Fibroblast of lung (primary cell): ENCODE measurements around the gene TWNK. TPM values are rescaled to one million over a fixed set of nuclear protein-coding genes. Genes with fewer than 3 reads are reported as not detected.
A peak's percentile ranks its signal among the peaks of the same experiment; 100 is the strongest.

Experiments used
- DNase-seq, 2 donors: peaks; one replicate each; pipeline versions ENCODE4 v3.0.0 to v3.0.0-alpha.2; 2010; ENCODE audit warnings: low read depth in 2 of 2
- H2AFZ ChIP-seq: 2 replicates; pipeline ENCODE4 v1.5.1; 2012; ENCODE audit warnings: low read length, control low read depth, inconsistent platforms
- H3K27ac ChIP-seq: 2 replicates; pipeline ENCODE4 v1.5.1; 2011; ENCODE audit warnings: low read length, control low read depth; ENCODE audit not compliant: insufficient read depth
- H3K27me3 ChIP-seq: 2 replicates; pipeline ENCODE4 v1.5.1; 2011; ENCODE audit warnings: mild to moderate bottlenecking, low read length; ENCODE audit not compliant: control insufficient read depth, insufficient read depth
- H3K36me3 ChIP-seq: 2 replicates; pipeline ENCODE4 v1.5.1; 2011; ENCODE audit warnings: low read length; ENCODE audit not compliant: control insufficient read depth, insufficient read depth
- H3K4me1 ChIP-seq: 2 replicates; pipeline ENCODE4 v1.5.1; 2011; ENCODE audit warnings: low read length; ENCODE audit not compliant: control insufficient read depth, insufficient read depth; ENCODE audit errors: extremely low read depth
- H3K4me2 ChIP-seq: 2 replicates; pipeline ENCODE4 v1.5.1; 2011; ENCODE audit warnings: low read length, control low read depth; ENCODE audit not compliant: insufficient read depth; ENCODE audit errors: extremely low read depth
- H3K4me3 ChIP-seq, 4 experiments: fragments of 200-600 bp in 1 of 4; sonication (generic) in 1 of 4; replicated peaks in 1 of 4; 2 replicates each; pipeline ENCODE4 v1.5.1; 2011 to 2016; ENCODE audit warnings: low read length in 4 of 4, low read depth in 3 of 4, mild to moderate bottlenecking in 3 of 4, control low read depth in 2 of 4, inconsistent platforms in 1 of 4, mixed read lengths in 1 of 4; ENCODE audit not compliant: insufficient read depth in 1 of 4; ENCODE audit errors: control extremely low read depth in 1 of 4
- H3K79me2 ChIP-seq: 2 replicates; pipeline ENCODE4 v1.5.1; 2012; ENCODE audit warnings: mild to moderate bottlenecking, low read length, inconsistent platforms; ENCODE audit not compliant: control insufficient read depth, insufficient read depth
- H3K9ac ChIP-seq: 2 replicates; pipeline ENCODE4 v1.5.1; 2011; ENCODE audit warnings: mild to moderate bottlenecking, low read length, control low read depth; ENCODE audit not compliant: insufficient read depth
- H3K9me3 ChIP-seq: 2 replicates; pipeline ENCODE4 v1.5.1; 2012; ENCODE audit warnings: low read depth, low read length; ENCODE audit not compliant: control insufficient read depth, insufficient read depth
- H4K20me1 ChIP-seq: 2 replicates; pipeline ENCODE4 v1.5.1; 2011; ENCODE audit warnings: low read length; ENCODE audit not compliant: control insufficient read depth, insufficient read depth; ENCODE audit errors: extremely low read depth
- CTCF ChIP-seq, 2 donors: IDR thresholded peaks in 1 of 2; conservative IDR thresholded peaks in 1 of 2; 1 replicate in 1 of 2; 2 replicates in 1 of 2; pipeline ENCODE4 v1.5.1; 2011 to 2012; ENCODE audit warnings: low read length in 2 of 2, control low read depth in 1 of 2, inconsistent platforms in 1 of 2, low read depth in 1 of 2, mild to moderate bottlenecking in 1 of 2
- EZH2 ChIP-seq: IDR thresholded peaks from 2 replicates; pipeline ENCODE4 v1.5.1; 2012; ENCODE audit warnings: low read length, control low read depth, mild to moderate bottlenecking; ENCODE audit errors: missing control alignments
- polyA plus RNA-seq, 2 donors: library from polyadenylated mRNA; depleted of rRNA in 1 of 2; stranded (reverse) in 1 of 2; unstranded in 1 of 2; fragments of >200 nt; gene quantifications; 2 replicates each; pipeline ENCODE4 v1.2.1, GENCODE V29; 2011 to 2012; ENCODE audit warnings: missing spikeins in 1 of 2
- total RNA-seq: library from RNA; depleted of rRNA; stranded (reverse); fragments of >200 nt; gene quantifications from 2 replicates; pipeline ENCODE4 v1.2.1, GENCODE V29; 2014

TWNK gene
- total and polyA plus RNA-seq, 2 donors (not counting 1 experiment from before 2014, with no cell fraction given) = 3.8 to 6.1 TPM

- peak overlapping the region; percentile 99 for H3K4me2 ChIP-seq
- no peaks in the 10 kb centered on the region for H3K27me3 ChIP-seq
- H3K27ac ChIP-seq = peak overlapping the region; percentile 99
- no peak overlapping the region for H2AFZ ChIP-seq
- H3K9me3 ChIP-seq = no peaks in the 10 kb centered on the region
- TF ChIP-seq EZH2 (no peak), CTCF (conservative IDR thresholded peaks at IDR 0.05 in 1 of 2, IDR thresholded peaks at IDR 0.05 in 1 of 2; ENCODE audit: low read depth in 1 of 2, low read length in 2 of 2) (no peak)
- H3K9ac ChIP-seq = peak overlapping the region; percentile 95
- peaks cover 34% of the 10 kb centered on the region for H3K36me3 ChIP-seq
- peaks cover 2% of the 10 kb centered on the region for H4K20me1 ChIP-seq
- peak overlapping the region; percentile 75 to 98 (median 89) for H3K4me3 ChIP-seq
- DNase-seq = peak; percentile 93 to 94
- peaks cover 52% of the 10 kb centered on the region for H3K79me2 ChIP-seq
- peaks cover 27% of the 10 kb centered on the region for H3K4me1 ChIP-seq
These were observed 13.7 kb downstream of the TWNK start for GRCh38 chr10:101000915-101001658.

- no peak for TF ChIP-seq EZH2
- TF ChIP-seq CTCF (conservative IDR thresholded peaks at IDR 0.05 in 1 of 2, IDR thresholded peaks at IDR 0.05 in 1 of 2; ENCODE audit: low read depth in 1 of 2, low read length in 2 of 2) = no peak
- Histone ChIP-seq H3K36me3 (peaks cover 36% of the 10 kb centered on the region), H3K4me3 (peak overlapping the region; percentile 48 to 98 (median 89)), H3K27ac (peak overlapping the region; percentile 99), H3K9me3 (no peaks in the 10 kb centered on the region), H3K79me2 (peaks cover 52% of the 10 kb centered on the region), H2AFZ (no peak overlapping the region), H3K4me2 (peak overlapping the region; percentile 99), H3K27me3 (no peaks in the 10 kb centered on the region), H3K9ac (peak overlapping the region; percentile 60), H4K20me1 (peaks cover 2% of the 10 kb centered on the region), H3K4me1 (peaks cover 27% of the 10 kb centered on the region)
- DNase-seq = no peak
These were observed 14.3 kb downstream of the TWNK start for GRCh38 chr10:101001659-101002035.

- Histone ChIP-seq H3K79me2 (peaks cover 52% of the 10 kb centered on the region), H3K27me3 (no peaks in the 10 kb centered on the region), H3K4me2 (peak overlapping the region; percentile 99), H4K20me1 (peaks cover 2% of the 10 kb centered on the region), H2AFZ (no peak overlapping the region), H3K4me1 (peaks cover 32% of the 10 kb centered on the region), H3K9me3 (no peaks in the 10 kb centered on the region), H3K4me3 (peak overlapping the region in 2 of 4 experiments; percentile 88 to 98), H3K9ac (peak overlapping the region; percentile 60), H3K36me3 (peaks cover 42% of the 10 kb centered on the region), H3K27ac (peak overlapping the region; percentile 99)
- no peak for DNase-seq
- TF ChIP-seq EZH2 (no peak), CTCF (conservative IDR thresholded peaks at IDR 0.05 in 1 of 2, IDR thresholded peaks at IDR 0.05 in 1 of 2; ENCODE audit: low read depth in 1 of 2, low read length in 2 of 2) (no peak)
These were observed 15.1 kb downstream of the TWNK start for GRCh38 chr10:101002456-101002855.
